HS-5 (cell line): ENCODE measurements around the gene SOX8.

ENCODE experiments used
- DNase-seq: peaks from one replicate; pipeline ENCODE4 v3.0.0-alpha.2; 2012; ENCODE audit warnings: low read depth

The SOX8 gene

GRCh38 chr16:1026784-1027500, 45.4 kb downstream of the SOX8 start:
- no peak for DNase-seq

GRCh38 chr16:1027501-1027815, 45.9 kb downstream of the SOX8 start:
- no peak for DNase-seq

GRCh38 chr16:1028056-1028455, 46.5 kb downstream of the SOX8 start:
- no peak for DNase-seq

- DNase-seq, result no peak
Observed at GRCh38 chr16:1028524-1029258, 47.1 kb downstream of the SOX8 start.

GRCh38 chr16:1029259-1029545, 47.6 kb downstream of the SOX8 start:
- DNase-seq, result no peak

- DNase-seq, result no peak
Observed at GRCh38 chr16:1030473-1030901, 48.9 kb downstream of the SOX8 start.

- DNase-seq, result no peak
Observed at GRCh38 chr16:1031666-1032065, 50.1 kb downstream of the SOX8 start.

- DNase-seq, result no peak
Observed at GRCh38 chr16:1032607-1033006, 51.0 kb downstream of the SOX8 start.

- DNase-seq, result no peak
Observed at GRCh38 chr16:1033128-1033679, 51.6 kb downstream of the SOX8 start.

GRCh38 chr16:1034230-1035065, 52.9 kb downstream of the SOX8 start:
- no peak for DNase-seq

- DNase-seq, result no peak
Observed at GRCh38 chr16:1035066-1035415, 53.5 kb downstream of the SOX8 start.

- DNase-seq, result no peak
Observed at GRCh38 chr16:1036166-1036565, 54.6 kb downstream of the SOX8 start.
